HUES6 (cell line): ENCODE data around the gene POP4.
"Not testable (repeated sequence)": the region's sequence is repeated elsewhere in the genome, so short reads cannot be mapped to it uniquely, and the experiment has no call there.

ENCODE experiments used
- H3K27ac ChIP-seq: 2 replicates; pipeline ENCODE4 v1.7.0; 2013; ENCODE audit warnings: low read depth, mild to moderate bottlenecking, low read length, inconsistent platforms
- H3K27me3 ChIP-seq: 2 replicates; pipeline ENCODE4 v1.6.1; 2013; ENCODE audit warnings: low read length; ENCODE audit not compliant: control insufficient read depth, insufficient read depth
- H3K36me3 ChIP-seq: 2 replicates; pipeline ENCODE4 v1.6.1; 2013; ENCODE audit warnings: low read length; ENCODE audit not compliant: control insufficient read depth, insufficient read depth
- H3K4me1 ChIP-seq: 2 replicates; pipeline ENCODE4 v1.6.1; 2013; ENCODE audit warnings: low read length; ENCODE audit not compliant: control insufficient read depth, insufficient read depth
- H3K4me3 ChIP-seq: 2 replicates; pipeline ENCODE4 v1.5.1; 2013; ENCODE audit warnings: low read depth, low read length
- H3K9ac ChIP-seq: one replicate; pipeline ENCODE4 v1.6.1; 2013; ENCODE audit warnings: mild to moderate bottlenecking, low read length
- H3K9me3 ChIP-seq: 2 replicates; pipeline ENCODE4 v1.6.1; 2013; ENCODE audit warnings: low read depth, low read length; ENCODE audit not compliant: control insufficient read depth, insufficient read depth

POP4 gene

DNA sequence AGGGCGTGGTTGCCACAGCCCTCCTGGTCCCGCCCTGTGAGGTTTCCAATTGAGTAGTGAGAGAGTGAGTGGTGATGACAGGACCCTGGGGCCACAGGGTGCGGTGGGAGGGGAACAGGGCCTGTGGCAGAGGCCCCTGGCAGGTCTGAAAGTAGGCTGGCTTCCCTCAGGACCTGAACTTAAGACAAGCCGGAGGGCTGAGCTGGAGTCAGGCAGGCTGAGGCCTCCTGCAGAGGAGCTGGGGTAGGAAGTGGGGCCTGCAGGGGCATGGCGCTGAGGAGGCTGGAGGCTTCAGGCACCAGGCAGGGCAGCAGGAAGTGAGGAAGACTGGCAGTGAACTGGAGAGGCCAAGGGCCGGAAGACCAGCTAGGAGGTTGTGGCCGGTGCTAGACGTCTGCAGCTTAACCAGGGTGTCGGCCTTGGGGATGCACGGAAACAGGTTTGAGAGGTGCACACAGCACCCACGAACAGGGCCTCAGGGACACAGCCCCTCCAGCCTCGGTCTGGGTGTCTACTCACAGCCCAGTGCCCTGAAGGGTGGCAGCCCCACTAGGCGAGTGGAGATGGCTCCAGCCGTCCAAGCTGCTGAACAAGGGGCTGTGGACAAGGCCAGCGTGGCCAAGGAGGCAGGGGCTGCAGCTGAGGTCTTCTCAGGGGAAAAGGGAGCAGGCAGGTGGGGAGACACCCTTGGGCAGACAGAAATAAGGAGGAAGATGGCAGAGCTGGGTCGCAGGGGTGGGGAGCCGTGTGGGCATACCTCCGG is 17.8 kb downstream of the POP4 start:
- Histone ChIP-seq H3K4me1 (peaks cover 7% of the 10 kb centered on the region; the same call in 1 of the 2 replicates), H3K27ac (no peak overlapping the region), H3K36me3 (no peaks in the 10 kb centered on the region), H3K4me3 (no peak overlapping the region), H3K9ac (no peak overlapping the region), H3K9me3 (no peaks in the 10 kb centered on the region), H3K27me3 (no peaks in the 10 kb centered on the region)

DNA sequence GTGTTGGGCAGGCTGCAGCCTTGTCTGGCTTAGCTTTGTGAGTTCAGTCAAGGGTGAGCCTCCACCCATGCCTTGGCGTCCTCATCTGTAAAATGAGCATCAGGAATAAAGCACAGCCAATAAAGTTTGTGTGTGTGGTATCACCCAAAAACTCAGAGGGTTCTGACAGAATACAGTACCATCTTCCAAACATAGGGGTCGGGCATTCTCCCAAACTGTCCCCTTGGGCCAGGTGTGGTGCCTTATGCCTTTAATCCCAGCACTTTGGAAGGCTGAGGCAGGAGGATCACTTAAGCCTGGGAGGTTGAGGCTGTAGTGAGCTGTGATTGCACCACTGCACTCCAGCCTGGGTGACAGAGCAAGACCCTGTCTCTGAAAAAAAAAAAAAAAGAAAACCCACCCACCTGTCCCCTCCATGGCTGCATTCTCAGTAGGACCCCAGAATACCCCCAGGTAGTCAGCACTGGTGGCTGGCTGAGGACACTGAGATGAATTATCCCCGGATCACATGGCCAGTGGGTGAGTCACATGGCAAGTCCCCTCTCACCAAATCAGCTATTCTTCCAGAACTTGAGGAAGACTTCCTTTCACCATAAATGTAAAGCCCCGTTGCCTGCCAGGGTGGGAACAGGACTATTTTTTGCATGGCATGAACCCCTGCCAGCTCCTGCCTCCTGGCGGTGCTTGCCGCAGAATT is 18.6 kb downstream of the POP4 start:
- H3K36me3 ChIP-seq, result no peaks in the 10 kb centered on the region
- H3K27ac ChIP-seq, result no peak overlapping the region
- H3K9ac ChIP-seq, result no peak overlapping the region
- no peaks in the 10 kb centered on the region for H3K9me3 ChIP-seq
- H3K4me1 ChIP-seq, result peaks cover 7% of the 10 kb centered on the region; the same call in 1 of the 2 replicates
- no peaks in the 10 kb centered on the region for H3K27me3 ChIP-seq
- no peak overlapping the region for H3K4me3 ChIP-seq

DNA sequence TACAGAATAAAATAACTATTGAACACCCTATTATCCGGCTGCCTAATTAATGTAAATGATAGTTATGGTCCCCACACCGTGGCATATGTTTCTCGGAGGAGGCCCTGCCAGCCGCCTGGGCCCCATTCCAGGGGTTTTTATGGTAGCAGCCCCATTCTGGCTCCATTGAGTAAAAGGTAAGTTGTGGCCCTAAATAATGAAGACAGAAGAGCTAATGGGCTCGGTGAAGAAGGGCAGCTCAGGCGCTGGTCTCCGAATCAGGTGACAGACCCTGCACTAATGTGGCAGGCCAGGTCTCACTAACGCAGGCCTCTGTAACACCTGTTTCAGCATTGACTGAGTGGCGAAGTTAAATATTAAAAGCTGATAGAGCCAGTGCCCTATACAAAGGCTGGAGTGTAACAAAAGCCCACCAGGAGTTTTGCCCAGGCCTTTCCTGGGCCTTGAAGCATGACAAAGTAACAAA is 19.1 kb downstream of the POP4 start:
- Histone ChIP-seq H3K27me3 (no peaks in the 10 kb centered on the region), H3K4me1 (peaks cover 7% of the 10 kb centered on the region; the same call in 1 of the 2 replicates), H3K36me3 (no peaks in the 10 kb centered on the region), H3K4me3 (no peak overlapping the region), H3K9me3 (no peaks in the 10 kb centered on the region), H3K27ac (no peak overlapping the region), H3K9ac (no peak overlapping the region)

DNA sequence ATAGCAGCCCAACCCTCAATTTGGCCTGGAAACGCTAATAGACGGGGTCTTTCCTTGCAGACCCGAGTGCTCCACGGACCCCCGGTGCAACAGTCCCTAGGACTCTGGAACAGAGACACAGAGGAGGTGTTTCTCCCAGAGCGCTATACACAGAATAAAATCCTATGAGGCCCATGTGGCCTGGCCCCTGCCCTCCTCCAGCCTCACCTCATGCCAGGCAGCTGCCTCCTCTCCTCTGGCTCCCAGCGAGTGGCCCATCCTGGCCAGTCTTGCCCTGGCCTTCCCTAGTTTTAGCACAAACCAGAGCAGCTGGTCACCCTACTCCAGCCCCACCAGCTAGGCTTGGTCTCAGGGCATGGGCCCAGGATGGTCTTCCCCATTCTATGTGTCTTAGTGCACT is 20.3 kb downstream of the POP4 start:
- H3K27me3 ChIP-seq, result no peaks in the 10 kb centered on the region
- H3K4me1 ChIP-seq, result peaks cover 7% of the 10 kb centered on the region; the same call in 1 of the 2 replicates
- H3K36me3 ChIP-seq, result no peaks in the 10 kb centered on the region
- H3K9me3 ChIP-seq, result no peaks in the 10 kb centered on the region
- no peak overlapping the region for H3K4me3 ChIP-seq
- H3K27ac ChIP-seq, result no peak overlapping the region
- no peak overlapping the region for H3K9ac ChIP-seq

DNA sequence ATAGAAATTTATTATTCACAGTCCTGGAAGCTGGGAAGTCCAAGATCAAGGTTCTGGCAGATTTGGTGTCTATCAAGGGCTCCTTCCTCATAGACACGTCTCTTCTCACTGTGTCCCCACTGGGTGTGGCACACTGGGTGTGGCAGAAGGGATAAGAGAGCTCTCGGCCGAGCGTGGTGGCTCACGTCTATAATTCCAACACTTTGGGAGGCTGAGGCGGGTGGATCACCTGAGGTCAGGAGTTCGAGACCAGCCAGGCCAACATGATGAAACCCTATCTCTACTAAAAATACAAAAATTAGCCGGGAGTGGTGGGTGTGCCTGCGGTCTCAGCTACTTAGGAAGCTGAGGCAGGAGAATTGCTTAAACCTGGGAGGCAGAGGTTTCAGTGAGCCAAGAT is 20.7 kb downstream of the POP4 start:
- not testable (repeated sequence) for H3K9me3 ChIP-seq, H3K36me3 ChIP-seq, H3K27me3 ChIP-seq, H3K4me3 ChIP-seq, H3K27ac ChIP-seq, H3K9ac ChIP-seq, H3K4me1 ChIP-seq

DNA sequence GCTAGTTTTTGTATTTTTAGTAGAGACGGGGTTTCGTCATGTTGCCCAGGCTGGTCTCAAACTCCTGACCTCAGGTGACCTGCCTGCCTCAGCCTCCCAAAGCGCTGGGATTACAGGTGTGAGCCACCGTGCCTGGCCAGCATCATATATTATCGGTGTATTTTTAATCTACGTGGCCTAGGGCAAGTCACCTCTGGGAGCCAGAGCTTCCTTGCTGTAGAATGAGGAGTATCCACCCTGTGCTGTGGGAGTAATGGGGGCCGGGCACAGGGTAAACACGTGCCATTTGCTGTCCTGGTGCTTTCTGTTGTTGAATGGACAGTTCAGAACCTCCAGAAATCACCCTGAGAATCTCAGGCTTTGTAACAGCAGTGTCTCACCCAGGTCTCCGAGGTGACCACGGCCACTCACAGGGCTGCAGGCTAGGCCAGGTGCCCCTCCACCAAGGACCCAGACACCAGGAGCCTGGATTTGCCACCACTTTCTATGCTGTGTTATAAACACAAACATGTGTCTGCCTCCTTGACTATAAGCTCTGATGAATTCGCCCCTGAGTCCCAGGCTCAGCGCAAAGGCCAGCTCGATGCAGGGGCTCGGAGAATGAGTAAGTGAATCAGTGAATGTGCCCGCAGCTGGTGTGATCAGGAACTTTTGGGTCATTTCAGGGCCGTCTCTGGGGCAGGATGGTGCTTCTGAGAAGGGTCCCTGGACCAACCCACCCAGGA is 22.7 kb downstream of the POP4 start:
- H3K4me1 ChIP-seq, result peaks cover 6% of the 10 kb centered on the region; the same call in 1 of the 2 replicates
- H3K4me3 ChIP-seq, result no peak overlapping the region
- no peaks in the 10 kb centered on the region for H3K9me3 ChIP-seq
- H3K9ac ChIP-seq, result no peak overlapping the region
- no peaks in the 10 kb centered on the region for H3K36me3 ChIP-seq
- no peak overlapping the region for H3K27ac ChIP-seq
- H3K27me3 ChIP-seq, result no peaks in the 10 kb centered on the region

DNA sequence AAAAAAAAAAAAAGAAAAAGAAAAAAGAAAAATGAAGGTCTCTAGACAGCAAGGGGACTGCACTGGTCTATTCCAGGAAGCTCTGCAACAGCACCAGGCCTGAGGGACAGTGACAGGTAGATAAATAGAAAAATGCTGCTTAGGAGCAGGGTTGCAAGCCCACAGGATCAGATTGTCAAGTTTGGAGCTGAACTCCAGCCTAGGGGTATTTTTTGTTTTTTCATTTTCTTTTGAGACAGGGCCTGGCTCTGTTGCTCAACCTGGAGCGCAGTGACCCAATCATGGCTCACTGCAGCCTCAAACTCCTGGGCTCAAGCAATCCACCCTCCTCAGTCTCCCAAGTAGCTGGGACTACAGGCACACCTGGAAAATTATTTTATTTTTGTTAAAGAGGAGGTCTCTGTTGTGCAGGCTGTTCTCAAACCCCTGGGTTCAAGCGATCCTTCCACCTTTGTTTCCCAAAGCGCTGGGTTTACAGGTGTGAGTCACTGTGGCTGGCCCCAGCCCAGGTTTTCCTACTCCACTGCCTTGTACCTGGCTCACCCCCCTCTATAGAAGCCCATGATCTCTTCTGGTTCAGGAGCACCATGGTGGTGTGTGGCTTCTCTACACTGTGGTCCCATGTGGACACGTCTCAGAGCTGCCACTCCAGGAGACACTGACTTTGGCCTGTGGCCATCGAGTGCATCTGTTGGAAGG is 23.9 kb downstream of the POP4 start:
- Histone ChIP-seq H3K36me3 (no peaks in the 10 kb centered on the region), H3K27ac (no peak overlapping the region), H3K27me3 (no peaks in the 10 kb centered on the region), H3K9ac (no peak overlapping the region), H3K4me1 (peaks cover 5% of the 10 kb centered on the region; the same call in 1 of the 2 replicates), H3K9me3 (no peaks in the 10 kb centered on the region), H3K4me3 (no peak overlapping the region)

DNA sequence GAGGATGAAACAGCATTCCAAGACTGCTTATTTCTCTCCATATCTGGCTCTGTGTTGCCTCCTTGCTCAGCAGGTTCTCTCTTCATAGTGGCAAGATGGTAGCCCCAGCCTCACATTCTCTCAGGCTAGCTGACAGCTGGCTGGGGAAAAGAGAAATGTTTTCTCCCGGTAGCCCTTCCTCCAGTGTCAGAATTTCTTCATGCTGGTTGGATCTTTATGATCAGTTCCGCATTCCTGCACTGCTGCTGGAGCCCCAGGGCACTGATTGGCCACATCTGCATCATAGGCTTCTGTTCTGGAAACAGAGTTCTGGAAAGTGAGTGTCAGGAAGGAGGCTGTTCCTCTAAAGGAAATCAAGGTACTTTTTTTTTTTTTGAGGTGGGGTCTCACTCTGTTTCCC is 24.6 kb downstream of the POP4 start:
- no peaks in the 10 kb centered on the region for H3K9me3 ChIP-seq
- no peak overlapping the region for H3K4me3 ChIP-seq
- H3K27ac ChIP-seq, result no peak overlapping the region
- no peaks in the 10 kb centered on the region for H3K4me1 ChIP-seq
- no peaks in the 10 kb centered on the region for H3K36me3 ChIP-seq
- no peaks in the 10 kb centered on the region for H3K27me3 ChIP-seq
- H3K9ac ChIP-seq, result no peak overlapping the region

DNA sequence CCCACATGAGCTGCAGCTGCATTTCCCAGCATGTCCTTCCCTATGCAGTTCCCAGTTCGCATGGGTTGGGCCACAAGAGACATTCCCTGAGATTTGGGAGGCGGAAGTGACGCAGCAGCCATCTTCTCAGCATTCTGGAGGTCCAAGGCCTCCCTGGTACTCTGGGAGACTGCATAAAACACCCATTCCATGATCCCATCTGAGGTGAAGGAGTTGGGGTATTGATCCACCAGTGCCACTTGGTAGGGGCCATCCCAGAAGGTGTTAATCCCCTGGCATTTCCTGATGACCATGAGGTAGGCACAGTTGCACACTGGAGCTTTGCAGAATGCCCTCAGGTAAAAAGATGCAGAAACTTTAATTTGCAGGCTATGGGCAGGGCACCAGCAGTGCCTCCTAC is 25.4 kb downstream of the POP4 start:
- Histone ChIP-seq H3K27ac (no peak overlapping the region), H3K27me3 (no peaks in the 10 kb centered on the region), H3K36me3 (no peaks in the 10 kb centered on the region), H3K9me3 (no peaks in the 10 kb centered on the region), H3K9ac (no peak overlapping the region), H3K4me3 (no peak overlapping the region), H3K4me1 (no peaks in the 10 kb centered on the region)

DNA sequence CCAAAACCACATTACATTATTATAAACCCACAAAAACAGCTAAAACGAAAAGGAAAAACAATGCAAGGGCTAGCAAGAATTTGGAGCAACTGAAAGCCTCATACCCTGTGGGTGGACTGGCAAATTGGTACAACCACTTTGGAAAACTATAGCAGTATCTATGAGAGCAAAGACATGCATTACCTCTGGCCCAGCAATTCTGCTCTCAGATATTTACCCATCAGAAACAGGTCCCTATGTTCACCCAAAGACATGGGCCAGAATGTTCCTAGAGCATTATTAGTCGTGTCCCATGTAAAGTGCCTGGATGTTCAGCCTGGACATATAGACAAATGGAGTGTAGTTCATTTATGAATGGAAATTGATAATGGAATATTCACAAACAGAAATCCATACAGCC is 27.9 kb downstream of the POP4 start:
- Histone ChIP-seq H3K27ac (no peak overlapping the region), H3K4me1 (no peaks in the 10 kb centered on the region), H3K9ac (no peak overlapping the region), H3K27me3 (no peaks in the 10 kb centered on the region), H3K4me3 (no peak overlapping the region), H3K9me3 (no peaks in the 10 kb centered on the region), H3K36me3 (no peaks in the 10 kb centered on the region)
